HG03521 (cell line): Measurements from ENCODE around the gene KMT2A.
"Not testable (repeated sequence)": the region's sequence is repeated elsewhere in the genome, so short reads cannot be mapped to it uniquely, and the experiment has no call there.

Experiments
- ATAC-seq: cut with Tn5 transposase; IDR thresholded peaks from one replicate; pipeline ENCODE4 v1.9.1; 2021; ENCODE audit warnings: mild to moderate bottlenecking, moderate library complexity; ENCODE audit not compliant: unreplicated experiment

Gene KMT2A

GRCh38 chr11:118532091-118532490, 95.8 kb downstream of the KMT2A start:
- ATAC-seq: no peak

DNA sequence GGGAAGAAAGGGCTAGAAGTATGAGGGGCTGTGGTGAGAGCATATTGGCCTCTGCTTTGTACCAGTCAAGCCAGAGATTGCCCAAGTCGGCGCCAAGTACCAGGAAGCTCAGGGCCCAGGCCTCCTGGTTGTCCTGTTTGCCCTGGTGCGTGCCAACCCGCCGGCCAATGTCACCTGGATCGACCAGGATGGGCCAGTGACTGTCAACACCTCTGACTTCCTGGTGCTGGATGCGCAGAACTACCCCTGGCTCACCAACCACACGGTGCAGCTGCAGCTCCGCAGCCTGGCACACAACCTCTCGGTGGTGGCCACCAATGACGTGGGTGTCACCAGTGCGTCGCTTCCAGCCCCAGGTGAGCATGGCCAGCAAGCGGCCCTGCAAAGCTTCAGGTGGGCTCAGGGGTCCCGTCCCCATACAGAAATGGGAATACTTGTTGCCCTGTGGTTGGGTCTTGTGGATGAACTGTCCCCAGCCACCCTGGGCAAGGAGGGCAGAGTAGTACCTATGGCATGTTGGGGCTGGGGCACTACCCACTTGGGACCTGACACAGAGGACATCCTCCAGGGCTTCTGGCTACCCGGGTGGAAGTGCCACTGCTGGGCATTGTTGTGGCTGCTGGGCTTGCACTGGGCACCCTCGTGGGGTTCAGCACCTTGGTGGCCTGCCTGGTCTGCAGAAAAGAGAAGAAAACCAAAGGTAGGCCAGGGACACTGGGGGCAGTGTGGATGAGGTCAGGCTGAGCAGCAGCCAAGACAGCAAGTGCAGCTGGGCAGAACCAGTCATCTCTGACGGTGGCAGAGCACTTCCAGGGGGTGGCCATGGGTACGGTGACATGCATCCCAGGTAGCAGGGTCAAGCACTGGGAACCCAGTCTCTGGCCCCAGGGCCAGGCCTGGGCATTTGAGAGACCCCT, 96.8 kb downstream of the KMT2A start:
- no peak for ATAC-seq

DNA sequence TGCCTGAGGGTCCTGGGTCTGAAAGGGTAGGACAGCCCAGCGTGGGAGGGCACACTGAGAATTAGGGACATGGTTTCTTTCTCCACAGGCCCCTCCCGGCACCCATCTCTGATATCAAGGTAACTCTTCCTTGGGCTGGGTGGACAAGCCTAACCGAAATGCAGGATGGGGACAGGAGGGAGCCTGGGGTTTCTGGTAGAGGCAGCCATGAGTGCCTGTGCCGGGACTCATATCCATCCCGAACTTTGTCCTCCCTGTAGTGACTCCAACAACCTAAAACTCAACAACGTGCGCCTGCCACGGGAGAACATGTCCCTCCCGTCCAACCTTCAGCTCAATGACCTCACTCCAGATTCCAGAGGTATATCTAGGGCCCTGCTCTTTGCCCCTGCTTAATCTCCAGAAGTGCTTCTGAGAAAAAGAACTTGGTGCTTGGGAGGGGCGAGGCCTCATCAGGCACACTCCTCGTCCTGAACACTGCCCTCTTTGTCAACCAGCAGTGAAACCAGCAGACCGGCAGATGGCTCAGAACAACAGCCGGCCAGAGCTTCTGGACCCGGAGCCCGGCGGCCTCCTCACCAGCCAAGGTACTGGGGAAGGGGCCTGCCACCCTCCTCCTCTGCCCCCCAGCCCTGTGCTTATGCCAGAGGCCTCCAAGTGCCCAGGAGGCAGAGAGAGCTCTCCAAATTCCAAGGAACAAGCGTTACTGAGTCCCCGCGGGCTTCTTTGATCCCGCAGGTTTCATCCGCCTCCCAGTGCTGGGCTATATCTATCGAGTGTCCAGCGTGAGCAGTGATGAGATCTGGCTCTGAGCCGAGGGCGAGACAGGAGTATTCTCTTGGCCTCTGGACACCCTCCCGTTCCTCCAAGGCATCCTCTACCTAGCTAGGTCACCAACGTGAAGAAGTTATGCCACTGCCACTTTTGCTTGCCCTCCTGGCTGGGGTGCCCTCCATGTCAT, 97.8 kb downstream of the KMT2A start:
- no peak for ATAC-seq

DNA sequence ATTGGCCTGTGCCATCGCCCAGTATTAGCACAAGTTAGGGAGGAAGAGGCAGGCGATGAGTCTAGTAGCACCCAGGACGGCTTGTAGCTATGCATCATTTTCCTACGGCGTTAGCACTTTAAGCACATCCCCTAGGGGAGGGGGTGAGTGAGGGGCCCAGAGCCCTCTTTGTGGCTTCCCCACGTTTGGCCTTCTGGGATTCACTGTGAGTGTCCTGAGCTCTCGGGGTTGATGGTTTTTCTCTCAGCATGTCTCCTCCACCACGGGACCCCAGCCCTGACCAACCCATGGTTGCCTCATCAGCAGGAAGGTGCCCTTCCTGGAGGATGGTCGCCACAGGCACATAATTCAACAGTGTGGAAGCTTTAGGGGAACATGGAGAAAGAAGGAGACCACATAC, 99.0 kb downstream of the KMT2A start:
- no peak for ATAC-seq

DNA sequence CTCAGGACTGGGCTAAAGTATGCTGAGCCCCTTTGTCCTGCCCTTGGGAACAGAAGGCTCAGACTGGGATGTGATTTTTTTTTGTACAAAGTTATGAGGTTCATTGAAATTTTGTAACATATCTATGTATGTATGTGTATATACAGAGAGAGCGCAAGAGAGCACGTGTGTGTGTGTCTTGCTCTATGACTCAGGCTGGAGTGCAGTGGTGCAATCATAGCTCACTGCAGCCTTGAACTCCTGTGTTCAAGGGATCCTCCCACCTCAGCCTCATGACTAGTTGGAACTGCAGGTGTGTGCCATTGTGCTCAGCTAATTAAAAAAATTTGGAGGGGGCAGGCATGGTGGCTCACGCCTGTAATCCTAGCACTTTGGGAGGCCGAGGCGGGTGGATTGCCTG, 100.4 kb downstream of the KMT2A start:
- ATAC-seq: no peak

DNA sequence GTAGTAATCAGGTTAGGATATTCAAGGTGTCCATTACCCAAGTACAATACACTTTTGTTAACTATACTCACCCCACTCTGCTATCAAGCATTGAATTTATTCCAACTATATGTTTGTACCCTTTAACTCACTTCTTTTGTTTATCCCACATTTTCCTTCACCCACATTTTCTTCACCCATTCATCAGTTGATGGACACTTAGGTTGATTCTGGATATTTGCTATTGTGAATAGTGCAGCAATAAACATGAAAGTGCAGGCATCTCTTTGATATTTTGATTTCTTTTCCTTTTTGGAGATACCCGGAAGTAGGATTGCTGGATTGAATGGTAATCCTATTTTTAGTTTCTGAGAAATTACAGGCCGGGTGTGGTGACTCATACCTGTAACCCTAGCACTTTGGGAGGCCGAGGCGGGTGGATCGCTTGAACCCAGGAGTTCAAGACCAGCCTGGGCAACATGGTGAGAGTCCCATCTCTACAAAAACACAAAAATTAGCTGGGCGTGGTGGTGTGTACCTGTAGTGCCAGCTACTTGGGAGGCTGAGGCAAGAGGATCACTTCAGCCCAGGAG, 101.2 kb downstream of the KMT2A start:
- no peak for ATAC-seq

DNA sequence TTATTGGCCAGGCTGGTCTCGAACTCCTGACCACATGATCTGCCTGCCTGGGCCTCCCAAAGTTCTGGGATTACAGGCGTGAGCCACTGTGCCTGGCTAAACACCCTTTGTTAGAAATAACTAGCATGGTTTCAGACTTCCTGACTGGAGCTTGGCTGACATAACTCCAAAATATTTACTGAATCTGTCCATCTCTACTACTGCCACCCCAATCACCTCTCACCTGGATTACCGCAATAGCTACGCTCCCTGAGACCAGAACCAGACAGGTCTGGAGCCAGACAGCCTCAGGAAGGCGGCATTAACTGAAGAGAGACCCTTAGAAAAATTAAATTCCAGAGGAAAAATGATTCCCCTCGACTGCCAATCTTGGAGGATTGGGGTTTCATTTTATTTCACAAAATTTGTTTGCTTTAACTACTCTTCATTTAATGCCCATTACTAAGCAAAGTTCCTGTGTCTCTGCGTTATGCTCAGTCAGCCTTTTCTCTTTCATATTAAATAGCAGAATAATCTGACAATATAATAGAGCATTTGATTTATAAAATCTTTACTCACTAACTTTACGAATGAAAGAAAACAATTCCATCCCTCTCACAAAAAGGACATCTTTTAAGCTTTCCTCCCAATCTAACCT, 107.8 kb downstream of the KMT2A start:
- ATAC-seq: no peak

GRCh38 chr11:118544647-118545010, 108.3 kb downstream of the KMT2A start:
- ATAC-seq: no peak

DNA sequence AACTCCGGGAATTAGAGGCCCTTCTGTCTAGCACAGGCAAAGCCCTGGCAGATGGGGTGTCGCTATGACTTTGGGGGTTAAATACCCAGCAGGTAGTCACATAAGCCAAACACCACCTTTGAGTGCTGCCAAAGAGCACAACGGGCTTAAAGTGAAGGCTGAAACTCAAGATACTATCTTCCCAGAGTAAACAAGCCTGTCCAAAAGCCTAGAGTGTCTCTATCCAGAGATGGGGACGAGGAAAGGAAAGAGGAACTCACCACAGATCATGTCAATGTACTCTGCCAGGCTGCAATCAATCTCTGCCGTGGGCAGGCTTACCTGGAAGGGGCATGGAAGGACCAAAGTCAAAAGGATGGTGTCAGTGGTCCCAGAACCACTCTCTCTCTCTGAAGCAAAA, 109.2 kb downstream of the KMT2A start:
- ATAC-seq: no peak

DNA sequence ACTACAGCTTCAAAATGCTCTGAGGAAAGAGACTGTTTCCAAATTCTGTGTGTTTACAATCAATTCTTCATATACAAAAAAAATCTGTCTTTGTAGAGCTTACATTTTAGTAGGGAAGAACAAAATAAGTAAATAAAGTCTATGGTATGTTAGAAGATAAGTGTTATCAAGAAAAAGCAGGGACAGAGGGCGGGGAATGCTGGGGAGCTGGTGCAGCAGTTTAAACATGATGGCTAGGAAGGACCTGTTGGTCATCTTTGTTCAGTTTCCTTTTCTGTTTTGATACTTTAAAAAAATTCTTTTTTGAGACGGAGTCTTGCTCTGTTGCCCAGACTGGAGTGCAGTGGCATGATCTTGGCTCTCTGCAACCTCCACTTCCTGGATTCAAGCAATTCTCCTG, 110.8 kb downstream of the KMT2A start:
- no peak for ATAC-seq

DNA sequence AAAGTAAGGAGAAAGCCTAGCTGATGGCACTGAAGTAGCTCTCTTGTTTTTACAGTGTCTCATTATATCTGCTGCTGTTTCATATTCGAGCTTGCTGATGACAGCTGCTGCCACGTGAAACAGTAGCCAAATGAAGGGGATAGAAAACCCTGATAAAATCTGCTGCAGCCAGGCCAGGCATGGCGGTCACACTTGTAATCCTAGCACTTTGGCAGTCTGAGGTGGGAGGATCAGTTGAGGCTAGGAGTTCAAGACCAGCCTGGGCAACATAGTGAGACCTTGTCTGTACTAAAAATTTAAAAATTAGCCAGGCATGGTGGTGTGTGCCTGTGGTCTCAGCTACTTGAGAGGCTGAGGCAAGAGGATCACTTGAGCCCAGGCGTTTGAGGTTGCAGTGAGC, 116.0 kb downstream of the KMT2A start:
- no peak for ATAC-seq

- no peak for ATAC-seq
These were observed 124.5 kb downstream of the KMT2A start for GRCh38 chr11:118560806-118561205.

- ATAC-seq: no peak
These were observed 128.8 kb downstream of the KMT2A start for GRCh38 chr11:118565051-118565450.

DNA sequence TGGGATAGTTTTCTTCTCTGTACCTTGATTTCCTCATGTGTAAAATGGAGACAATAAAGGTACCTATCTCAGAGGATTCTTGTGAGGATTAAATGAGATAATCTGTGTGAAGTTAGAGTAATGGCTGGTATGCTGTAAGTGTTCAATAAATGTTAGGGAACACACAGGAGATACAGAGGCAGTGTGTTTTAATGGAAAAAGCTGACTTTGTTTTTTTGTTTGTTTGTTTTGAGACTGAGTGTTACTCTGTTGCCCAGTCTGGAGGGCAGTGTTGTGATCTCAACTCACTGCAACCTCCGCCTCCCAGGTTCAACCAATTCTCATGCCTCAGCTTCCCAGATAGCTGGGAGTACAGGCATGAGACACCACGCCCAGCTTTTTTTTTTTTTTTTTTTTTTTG, 133.4 kb downstream of the KMT2A start:
- ATAC-seq: no peak

GRCh38 chr11:118570787-118571186, 134.5 kb downstream of the KMT2A start:
- no peak for ATAC-seq

DNA sequence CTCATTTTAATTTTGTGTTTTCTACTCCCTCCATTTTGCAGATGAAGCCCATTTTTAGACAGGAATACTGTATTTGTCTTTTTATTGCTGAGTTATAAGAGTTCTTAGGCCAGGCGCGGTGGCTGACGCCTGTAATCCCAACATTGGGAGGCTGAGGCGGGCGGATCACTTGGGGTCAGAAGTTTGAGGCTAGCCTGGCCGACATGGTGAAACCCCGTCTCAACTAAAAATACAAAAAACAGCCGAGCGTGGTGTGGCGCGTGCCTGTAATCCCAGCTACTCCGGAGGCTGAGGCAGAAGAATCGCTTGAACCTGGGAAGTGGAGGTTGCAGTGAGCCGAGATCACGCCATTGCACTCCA, 135.4 kb downstream of the KMT2A start:
- not testable (repeated sequence) for ATAC-seq

- ATAC-seq: peak; percentile 51
These were observed 136.0 kb downstream of the KMT2A start, which contains the start of gene ARCN1 for GRCh38 chr11:118572061-118572980. Gene ARCN1 (plus strand): TSS chr11:118572409. CDS start chr11:118572548, 139 bp downstream.

DNA sequence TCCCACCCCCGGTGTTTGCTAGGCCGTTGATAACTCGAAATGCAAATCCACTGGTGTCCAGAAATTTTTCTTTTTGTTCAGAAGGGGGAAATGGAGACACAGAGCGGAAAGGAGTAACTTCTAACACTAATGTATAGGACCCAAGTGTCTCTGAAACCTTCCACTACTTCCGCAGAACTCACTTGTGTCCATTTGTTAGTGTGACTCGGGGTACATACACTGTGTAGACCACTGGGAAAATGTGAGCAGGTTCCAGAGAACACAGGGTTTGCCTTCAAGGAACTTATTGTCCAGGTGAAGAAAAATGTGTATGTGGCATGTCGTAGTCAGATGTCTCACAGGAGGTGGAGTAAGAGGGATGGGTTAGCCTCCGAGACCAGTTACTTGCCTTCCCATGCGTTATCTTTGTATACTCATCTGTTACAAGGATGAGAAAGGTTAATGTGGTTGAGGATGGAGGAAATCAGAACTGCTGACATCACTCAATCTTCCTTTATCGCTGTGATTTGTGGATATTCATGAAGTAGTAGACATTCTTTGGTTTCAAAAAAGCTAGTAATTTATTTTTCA, 136.8 kb downstream of the KMT2A start:
- ATAC-seq: peak; percentile 17

GRCh38 chr11:118574636-118575035, 138.3 kb downstream of the KMT2A start:
- no peak for ATAC-seq
